GM21526 (cell line): ENCODE results near the gene SSUH2.
"Not testable (repeated sequence)": the region's sequence is repeated elsewhere in the genome, so short reads cannot be mapped to it uniquely, and the experiment has no call there.

Experiments
- ATAC-seq: cut with Tn5 transposase; IDR thresholded peaks from one replicate; pipeline ENCODE4 v1.9.1; 2021; ENCODE audit warnings: moderate library complexity; ENCODE audit not compliant: unreplicated experiment, low FRiP score

Gene SSUH2

GRCh38 chr3:8644748-8645390 lies at the start of gene SSUH2:
Gene SSUH2 (minus strand): TSS chr3:8644798. CDS start chr3:8644758, 40 bp downstream.
- ATAC-seq: no peak

GRCh38 chr3:8691295-8691694 lies 46.7 kb upstream of the SSUH2 start:
- not testable (repeated sequence) for ATAC-seq

GRCh38 chr3:8684992-8685391 lies 40.4 kb upstream of the SSUH2 start:
- not testable (repeated sequence) for ATAC-seq

GRCh38 chr3:8682850-8683574 lies 38.4 kb upstream of the SSUH2 start:
- ATAC-seq: not testable (repeated sequence)

GRCh38 chr3:8681881-8682538 lies 37.4 kb upstream of the SSUH2 start:
- not testable (repeated sequence) for ATAC-seq

GRCh38 chr3:8681349-8681748 lies 36.8 kb upstream of the SSUH2 start:
- ATAC-seq: no peak

- not testable (repeated sequence) for ATAC-seq
Observed at GRCh38 chr3:8679817-8680553, 35.4 kb upstream of the SSUH2 start.

- no peak for ATAC-seq
Observed at GRCh38 chr3:8678751-8679150, 34.2 kb upstream of the SSUH2 start.

GRCh38 chr3:8677258-8677657 lies 32.7 kb upstream of the SSUH2 start:
- ATAC-seq: not testable (repeated sequence)

- ATAC-seq: not testable (repeated sequence)
Observed at GRCh38 chr3:8675591-8675990, 31.0 kb upstream of the SSUH2 start.

- ATAC-seq: no peak
Observed at GRCh38 chr3:8673083-8673737, 28.6 kb upstream of the SSUH2 start.

GRCh38 chr3:8669019-8669418 lies 24.4 kb upstream of the SSUH2 start:
- no peak for ATAC-seq

- ATAC-seq: no peak
Observed at GRCh38 chr3:8668216-8668615, 23.6 kb upstream of the SSUH2 start.

- ATAC-seq: no peak
Observed at GRCh38 chr3:8667463-8668091, 23.0 kb upstream of the SSUH2 start.

GRCh38 chr3:8665407-8665896 lies 20.9 kb upstream of the SSUH2 start:
- peak; percentile 68 for ATAC-seq

- ATAC-seq: no peak
Observed at GRCh38 chr3:8663177-8664061, 18.8 kb upstream of the SSUH2 start.

- no peak for ATAC-seq
Observed at GRCh38 chr3:8662594-8662993, 18.0 kb upstream of the SSUH2 start.

- ATAC-seq: no peak
Observed at GRCh38 chr3:8660175-8661118, 15.8 kb upstream of the SSUH2 start.
